Spleen (tissue), 11 donors: ENCODE results near the gene RHBDD1. TPM values are rescaled to one million over a fixed set of nuclear protein-coding genes. Genes with fewer than 3 reads are reported as not detected.
"Not testable (repeated sequence)": the region's sequence is repeated elsewhere in the genome, so short reads cannot be mapped to it uniquely, and the experiment has no call there.

Experiments used
- DNase-seq: peaks from one replicate; pipeline ENCODE4 v3.0.0-alpha.2; 2020
- H3K27ac ChIP-seq, 8 donors: fragments of 200-600 bp; sonication (generic) in 7 of 8; 1 replicate in 4 of 8; 2 replicates in 4 of 8; pipeline versions ENCODE4 v1.5.0 to v1.8.0; 2016 to 2021; ENCODE audit warnings: inconsistent platforms in 4 of 8, mild to moderate bottlenecking in 4 of 8, moderate library complexity in 1 of 8
- H3K27me3 ChIP-seq, 7 donors: fragments of 200-600 bp; sonication (generic) in 6 of 7; replicated peaks in 1 of 7; 1 replicate in 4 of 7; 2 replicates in 3 of 7; pipeline versions ENCODE4 v1.5.0 to v1.8.0; 2016 to 2021; ENCODE audit warnings: inconsistent platforms in 3 of 7, mild to moderate bottlenecking in 1 of 7
- H3K36me3 ChIP-seq, 6 donors: fragments of 200-600 bp; sonication (generic) in 5 of 6; 1 replicate in 4 of 6; 2 replicates in 2 of 6; pipeline versions ENCODE4 v1.5.0 to v1.8.0; 2016 to 2021; ENCODE audit warnings: inconsistent platforms in 2 of 6
- H3K4me1 ChIP-seq, 6 donors: fragments of 200-600 bp; sonication (generic) in 5 of 6; 1 replicate in 3 of 6; 2 replicates in 3 of 6; pipeline versions ENCODE4 v1.5.0 to v1.8.0; 2016 to 2021; ENCODE audit warnings: inconsistent platforms in 3 of 6
- H3K4me3 ChIP-seq, 8 donors: fragments of 200-600 bp; sonication (generic) in 7 of 8; 1 replicate in 4 of 8; 2 replicates in 4 of 8; pipeline versions ENCODE4 v1.5.0 to v1.8.0; 2016 to 2021; ENCODE audit warnings: inconsistent platforms in 4 of 8, mild to moderate bottlenecking in 4 of 8, moderate library complexity in 2 of 8
- H3K9me3 ChIP-seq, 8 donors: fragments of 200-600 bp; sonication (generic) in 7 of 8; 1 replicate in 4 of 8; 2 replicates in 4 of 8; pipeline versions ENCODE4 v1.5.0 to v1.8.0; 2016 to 2021; ENCODE audit warnings: inconsistent platforms in 4 of 8
- CTCF ChIP-seq, 11 experiments: fragments of 200-600 bp in 7 of 11; fragments of 450-650 bp in 4 of 11; sonication (generic) in 4 of 11; IDR thresholded peaks in 8 of 11; conservative IDR thresholded peaks in 3 of 11; 1 replicate in 7 of 11; 2 replicates in 4 of 11; pipeline versions ENCODE4 v1.4.0 to v1.8.0; 2016 to 2021; ENCODE audit warnings: antibody characterized with exemption in 11 of 11, inconsistent platforms in 4 of 11, mild to moderate bottlenecking in 1 of 11
- POLR2A ChIP-seq, 3 donors: fragments of 450-650 bp; IDR thresholded peaks; one replicate each; pipeline ENCODE4 v1.5.1; 2017; ENCODE audit warnings: antibody characterized with exemption in 3 of 3, mild to moderate bottlenecking in 1 of 3
- POLR2AphosphoS5 ChIP-seq, 3 donors: sonication (generic); formaldehyde crosslinking; IDR thresholded peaks; one replicate each; pipeline ENCODE4 v1.5.1; 2017; ENCODE audit warnings: antibody characterized with exemption in 3 of 3
- WGBS, 5 donors: extraction: QIAGEN DNeasy Blood & Tissue Kit in 3 of 5; methylation state at CpG; one replicate each; pipeline versions ENCODE4 v1.1.5 to v1.1.7; 2013 to 2018; 5-methylcytosine and 5-hydroxymethylcytosine counted together
- intact Hi-C: fragments of 100-400 bp; cut with DNase I; formaldehyde crosslinking; loops from one replicate; pipeline ENCODE4 v1.15.0; 2023; ENCODE audit warnings: low total_unique reads
- polyA plus RNA-seq, 3 donors: library from polyadenylated mRNA; stranded (reverse); fragments of 200-250 nt; gene quantifications; one replicate each; pipeline ENCODE4 v1.2.1, GENCODE V29; 2013
- total RNA-seq, 7 donors: library from RNA; depleted of rRNA in 3 of 7; stranded (reverse); fragments of >200 nt in 3 of 7; fragmentation: NEBNext Ultra II Directional in 4 of 7; extraction: Animal tissue kit (Norgen Biotek cat#: 25700) in 4 of 7; gene quantifications; one replicate each; pipeline versions ENCODE4 v1.1.0 to v1.2.1, GENCODE V29; 2016 to 2021
- donor health status: healthy with polysubstance abuse.
- donor health status: DM: no; HTN: no; CAD: no; lungs with moderate emphysema.
- donor health status: DM: no; HTN: no; CAD: no.
- donor health status: Bipolar disorder and iron deficiency.
- donor health status: healthy.
- donor health status: DM: no; HTN: no; CAD: no.
- donor health status: DM: yes; HTN: yes; CAD: no.

The RHBDD1 gene
- total and polyA plus RNA-seq, 10 donors, result 6.1 to 67.5 (median 32.8) TPM

GRCh38 chr2:226838722-226839121, 2.9 kb downstream of the RHBDD1 start:
- 57 to 67% (median 60%) methylated on average over 3 of the region's 3 CpGs for WGBS, 5 donors
- no peaks in the 10 kb centered on the region for H3K9me3 ChIP-seq
- no peak overlapping the region for H3K4me3 ChIP-seq
- H3K4me1 ChIP-seq, result peaks cover 20 to 87% (median 58%) of the 10 kb centered on the region in 6 donors
- DNase-seq, result no peak
- no peaks in the 10 kb centered on the region for H3K27me3 ChIP-seq
- TF ChIP-seq POLR2A (IDR thresholded peaks at IDR 0.05), result no peak
- TF ChIP-seq CTCF (IDR thresholded peaks at IDR 0.05 in 8 of 11, conservative IDR thresholded peaks at IDR 0.05 in 3 of 11), result no peak
- no peak for TF ChIP-seq POLR2AphosphoS5 (IDR thresholded peaks at IDR 0.05)
- peaks cover 0 to 8% (median 0%) of the 10 kb centered on the region in 6 donors for H3K36me3 ChIP-seq
- peak overlapping the region; percentile 2 to 100 (median 98) for H3K27ac ChIP-seq
- intact Hi-C loops, result no loop called here

GRCh38 chr2:226839161-226839560, 3.3 kb downstream of the RHBDD1 start:
- H3K27ac ChIP-seq, result peak overlapping the region; percentile 2 to 100 (median 98)
- H3K27me3 ChIP-seq, result no peaks in the 10 kb centered on the region
- intact Hi-C loops, result no loop called here
- peaks cover 0 to 8% (median 0%) of the 10 kb centered on the region in 6 donors for H3K36me3 ChIP-seq
- DNase-seq, result no peak
- TF ChIP-seq CTCF (IDR thresholded peaks at IDR 0.05 in 8 of 11, conservative IDR thresholded peaks at IDR 0.05 in 3 of 11) (no peak), POLR2AphosphoS5 (IDR thresholded peaks at IDR 0.05) (no peak), POLR2A (IDR thresholded peaks at IDR 0.05) (no peak)
- peaks cover 15 to 87% (median 56%) of the 10 kb centered on the region in 6 donors for H3K4me1 ChIP-seq
- 83 to 92% (median 86%) methylated on average over 10 of the region's 10 CpGs for WGBS, 5 donors
- peak overlapping the region in 1 of 8 donors; percentile 23 for H3K4me3 ChIP-seq
- H3K9me3 ChIP-seq, result no peaks in the 10 kb centered on the region

DNA sequence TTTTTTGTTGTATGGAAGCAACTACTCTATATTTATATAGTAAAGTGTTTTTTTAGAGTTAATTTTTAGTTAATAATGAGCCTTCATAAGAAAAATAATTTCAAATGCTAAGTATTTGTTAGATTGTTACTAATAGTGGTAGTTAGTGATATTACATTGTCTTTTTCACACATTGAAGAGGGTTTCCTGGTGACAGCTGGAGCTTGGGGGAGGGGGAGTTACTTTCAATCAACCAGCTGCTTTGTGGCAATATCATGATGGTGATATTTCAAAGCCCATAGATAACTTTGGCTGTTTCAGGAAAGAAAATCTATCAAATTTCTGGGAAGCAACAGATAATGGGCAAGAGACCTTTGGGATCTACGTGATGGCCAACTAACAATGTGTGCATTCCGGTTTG, 4.1 kb downstream of the RHBDD1 start:
- peak overlapping the region in 5 of 8 donors; percentile 46 to 100 (median 98) for H3K27ac ChIP-seq
- H3K4me3 ChIP-seq, result peak overlapping the region in 1 of 8 donors; percentile 23
- 92 to 98% (median 97%) methylated on average over 2 of the region's 2 CpGs for WGBS, 5 donors
- H3K9me3 ChIP-seq, result no peaks in the 10 kb centered on the region
- TF ChIP-seq POLR2A (IDR thresholded peaks at IDR 0.05) (no peak), CTCF (IDR thresholded peaks at IDR 0.05 in 8 of 11, conservative IDR thresholded peaks at IDR 0.05 in 3 of 11) (no peak), POLR2AphosphoS5 (IDR thresholded peaks at IDR 0.05) (no peak)
- no peaks in the 10 kb centered on the region for H3K27me3 ChIP-seq
- H3K4me1 ChIP-seq, result peaks cover 13 to 84% (median 49%) of the 10 kb centered on the region in 6 donors
- intact Hi-C loops, result no loop called here
- no peak for DNase-seq
- H3K36me3 ChIP-seq, result peaks cover 0 to 8% (median 0%) of the 10 kb centered on the region in 6 donors

DNA sequence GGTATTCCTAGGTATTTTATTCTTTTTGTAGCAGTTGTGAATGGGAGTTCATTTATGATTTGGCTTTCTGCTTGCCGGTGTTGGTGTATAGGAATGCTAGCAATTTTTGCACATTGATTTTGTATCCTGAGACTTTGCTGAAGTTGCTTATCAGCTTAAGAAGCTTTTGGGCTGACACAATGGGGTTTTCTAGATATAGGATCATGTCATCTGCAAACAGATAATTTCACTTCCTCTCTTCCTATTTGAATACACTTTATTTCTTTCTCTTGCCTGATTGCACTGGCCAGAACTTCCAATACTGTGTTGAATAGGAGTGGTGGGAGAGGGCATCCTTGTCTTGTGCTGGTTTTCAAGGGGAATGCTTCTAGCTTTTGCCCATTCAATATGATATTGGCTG, 7.1 kb downstream of the RHBDD1 start:
- H3K9me3 ChIP-seq, H3K36me3 ChIP-seq, H3K4me3 ChIP-seq, DNase-seq, H3K27me3 ChIP-seq, intact Hi-C loops: not testable (repeated sequence)
- peak overlapping the region in 4 of 8 donors; percentile 48 to 59 (median 54) for H3K27ac ChIP-seq
- 84 to 97% (median 94%) methylated on average over 1 of the region's 1 CpG for WGBS, 5 donors
- H3K4me1 ChIP-seq, result peaks cover 4 to 80% (median 40%) of the 10 kb centered on the region in 6 donors
